GM19351 (cell line): ENCODE measurements around the gene MS4A1.
"Not testable (repeated sequence)": the region's sequence is repeated elsewhere in the genome, so short reads cannot be mapped to it uniquely, and the experiment has no call there.

Experiments
- ATAC-seq: cut with Tn5 transposase; IDR thresholded peaks from one replicate; pipeline ENCODE4 v1.9.1; 2021; ENCODE audit warnings: mild to moderate bottlenecking, moderate library complexity; ENCODE audit not compliant: unreplicated experiment

Gene MS4A1

DNA sequence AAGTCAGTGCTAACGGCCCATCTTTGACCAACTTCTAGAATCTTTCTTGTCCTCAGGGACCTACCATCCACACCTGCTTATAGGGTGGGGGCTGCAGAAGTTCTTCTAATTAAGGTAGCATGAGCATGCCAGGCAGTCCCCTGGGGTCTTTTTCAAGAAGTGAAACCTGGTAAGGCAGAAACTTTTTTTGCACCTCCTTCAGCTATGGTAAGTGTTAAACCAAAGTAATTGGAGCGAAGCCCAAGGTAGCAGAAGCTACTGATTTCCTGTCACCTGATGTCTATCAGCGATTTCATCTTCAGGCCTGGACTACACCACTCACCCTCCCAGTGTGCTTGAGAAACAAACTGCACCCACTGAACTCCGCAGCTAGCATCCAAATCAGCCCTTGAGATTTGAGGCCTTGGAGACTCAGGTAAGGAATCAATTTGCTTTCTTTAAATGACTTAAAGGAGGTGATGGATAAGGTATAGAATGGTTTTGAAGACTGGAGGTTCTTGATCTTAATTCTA, at the start of gene MS4A1:
Gene MS4A1 (plus strand): TSS at position 317 of the 512 bp plus-strand sequence. CDS start 6,528 bp downstream, outside the sequence.
- ATAC-seq, result peak; percentile 81

DNA sequence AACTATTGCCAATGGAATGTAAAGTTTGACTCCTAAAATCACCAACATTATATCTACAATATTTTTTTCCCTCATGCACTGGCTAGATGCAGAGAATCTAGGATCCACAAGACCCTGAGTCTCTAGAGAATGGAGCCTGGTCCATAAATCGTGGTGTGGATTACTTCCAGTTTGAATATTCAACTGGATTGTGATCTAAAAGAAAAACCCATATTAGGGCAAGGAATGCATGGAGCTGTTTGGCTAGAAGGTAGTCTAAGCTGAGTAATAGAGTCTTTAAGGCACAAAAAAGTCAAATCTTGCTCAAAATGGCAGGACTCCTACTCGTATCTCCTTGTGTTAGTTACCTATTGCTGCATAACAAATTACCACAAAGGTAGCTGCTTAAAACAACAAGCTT, 35.6 kb upstream of the MS4A1 start:
- ATAC-seq, result no peak

DNA sequence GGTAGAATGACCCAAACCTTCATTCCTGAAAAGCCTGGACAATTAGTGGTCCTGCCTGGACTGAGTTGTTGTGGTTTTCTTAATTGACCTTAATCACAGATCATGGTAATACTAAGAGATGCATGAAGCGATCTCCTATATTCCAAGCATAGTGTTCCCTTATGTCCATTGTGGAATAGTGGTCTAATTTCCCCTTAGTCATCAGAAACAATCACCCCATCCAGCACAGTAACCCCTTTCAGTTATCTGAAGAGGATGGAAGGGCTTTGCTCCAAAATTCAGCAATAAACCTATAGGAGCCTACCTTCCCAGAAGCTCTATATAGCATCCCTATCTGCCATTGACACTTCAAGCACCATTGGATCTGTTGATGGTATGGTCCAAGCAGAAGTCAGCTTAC, 33.0 kb upstream of the MS4A1 start:
- ATAC-seq, result no peak

DNA sequence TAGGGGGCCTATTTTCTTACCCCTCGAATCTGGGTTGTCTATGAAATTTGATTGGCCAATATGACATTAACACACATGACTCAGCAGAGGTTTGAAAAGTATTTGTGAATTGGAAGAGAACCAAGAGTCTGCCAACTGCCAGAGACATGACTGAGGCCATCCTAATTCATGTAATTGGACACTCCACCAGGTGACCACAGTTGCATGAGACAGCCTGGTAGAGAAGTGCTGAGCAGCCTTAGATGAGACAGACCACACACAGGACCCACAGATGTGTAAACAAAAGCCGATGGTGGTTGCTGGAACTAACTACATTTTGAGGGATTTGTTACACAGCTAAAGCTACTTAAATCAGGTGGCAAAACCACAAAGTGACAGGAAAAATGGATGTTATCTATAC, 27.1 kb upstream of the MS4A1 start:
- ATAC-seq, result no peak

DNA sequence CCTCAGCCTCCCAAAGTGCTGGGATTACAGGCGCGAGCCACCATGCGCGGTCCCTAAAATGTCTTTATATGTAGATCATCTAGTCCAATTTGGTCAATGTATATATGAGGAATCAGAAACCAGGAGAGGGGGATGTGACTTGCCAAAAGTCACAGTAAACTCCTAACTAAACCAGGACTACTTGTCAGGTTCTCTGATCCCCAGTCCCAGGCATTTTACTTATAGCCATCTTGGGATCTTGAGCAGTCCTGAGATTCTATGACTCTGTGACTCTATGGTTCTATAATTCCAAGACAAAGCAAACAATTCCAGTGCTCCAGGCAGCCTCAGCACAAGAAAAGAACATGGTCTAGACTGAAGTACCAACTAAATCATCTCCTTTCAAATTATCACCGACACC, 26.4 kb upstream of the MS4A1 start, which contains the start of gene MS4A5:
Gene MS4A5 (plus strand): TSS at position 301 of the 400 bp plus-strand sequence. CDS start 103 bp downstream, outside the sequence.
- ATAC-seq, result no peak

DNA sequence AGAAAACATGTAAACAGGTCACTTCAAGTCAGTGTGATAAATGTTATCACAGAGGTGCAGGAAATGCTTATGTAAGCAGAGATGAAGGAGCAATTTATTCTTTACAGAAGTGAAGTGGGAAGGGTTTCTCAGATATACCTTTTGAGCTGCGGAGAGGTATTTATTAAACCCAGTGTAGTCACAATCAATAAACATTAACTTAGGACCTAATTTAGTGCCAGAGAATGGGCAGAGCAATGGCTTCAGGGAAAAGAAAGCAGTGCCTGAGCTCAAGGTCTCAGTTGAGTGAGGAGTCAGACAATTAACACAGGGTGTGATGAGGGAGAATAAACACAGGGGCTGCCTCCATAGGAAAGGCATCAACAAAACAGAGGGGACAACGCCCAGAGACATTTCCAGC, 24.4 kb upstream of the MS4A1 start:
- ATAC-seq, result no peak

DNA sequence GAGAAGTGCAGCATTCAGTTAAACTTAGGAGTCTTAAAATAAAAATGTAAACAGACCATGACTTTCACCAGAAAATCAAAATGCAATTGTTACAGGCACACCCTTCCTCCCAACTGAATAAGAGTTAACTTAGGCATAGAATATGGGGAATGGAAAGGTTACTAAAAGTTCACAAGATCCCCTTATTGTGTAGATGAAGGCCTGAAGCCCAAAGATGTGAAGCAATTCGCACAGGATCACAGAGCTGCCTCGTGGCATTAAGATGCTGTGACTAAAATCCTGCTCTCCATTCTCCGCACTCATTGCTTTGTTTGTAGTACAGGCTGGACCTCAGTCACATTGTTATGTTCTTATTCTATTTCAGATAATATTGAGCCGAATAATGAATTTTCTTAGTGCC, 22.2 kb upstream of the MS4A1 start:
- no peak for ATAC-seq

DNA sequence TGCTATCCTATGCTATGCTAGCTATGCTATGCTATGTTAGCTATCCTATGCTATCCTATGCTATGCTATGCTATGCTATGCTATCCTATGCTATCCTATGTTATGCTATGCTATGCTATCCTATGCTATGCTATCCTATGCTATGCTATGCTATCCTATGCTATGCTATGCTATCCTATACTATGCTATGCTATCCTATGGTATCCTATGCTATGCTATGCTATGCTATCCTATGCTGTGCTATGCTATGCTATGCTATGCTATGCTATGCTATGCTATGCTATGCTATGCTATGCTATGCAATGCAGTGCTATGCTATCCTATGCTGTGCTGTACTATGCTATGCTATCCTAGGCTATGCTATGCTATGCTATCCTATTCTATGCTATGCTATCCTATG, 8.6 kb upstream of the MS4A1 start:
- ATAC-seq, result no peak

DNA sequence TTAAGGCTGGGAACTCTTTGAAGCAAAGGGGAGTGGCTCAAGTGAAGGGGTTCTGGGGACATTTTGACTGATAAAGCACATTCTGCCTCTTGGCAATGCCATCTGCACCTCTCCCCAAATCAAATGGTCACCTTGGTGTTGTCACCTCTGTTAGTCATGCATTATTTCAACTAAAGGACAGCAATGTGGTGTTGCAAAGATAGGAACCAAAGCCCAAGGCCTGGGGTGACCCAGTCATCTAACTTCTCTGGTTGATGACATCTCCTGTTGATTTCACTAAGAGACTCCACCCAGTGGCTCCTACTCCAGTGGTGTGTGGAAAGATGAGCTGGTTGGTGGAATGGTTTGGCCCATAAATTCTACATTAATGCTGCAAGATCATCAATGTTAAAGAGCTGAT, 7.8 kb upstream of the MS4A1 start:
- ATAC-seq, result no peak

DNA sequence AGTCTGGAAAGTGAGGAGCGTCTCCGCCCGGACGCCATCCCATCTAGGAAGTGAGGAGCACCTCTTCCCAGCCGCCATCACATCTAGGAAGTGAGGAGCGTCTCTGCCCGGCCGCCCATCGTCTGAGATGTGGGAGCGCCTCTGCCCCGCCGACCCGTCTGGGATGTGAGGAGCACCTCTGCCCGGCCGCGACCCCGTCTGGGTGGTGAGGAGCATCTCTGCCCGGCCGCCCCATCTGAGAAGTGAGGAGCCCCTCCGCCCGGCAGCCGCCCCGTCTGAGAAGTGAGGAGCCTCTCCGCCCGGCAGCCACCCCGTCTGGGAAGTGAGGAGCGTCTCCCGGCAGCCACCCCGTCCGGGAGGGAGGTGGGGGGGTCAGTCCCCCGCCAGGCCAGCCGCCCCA, 4.5 kb upstream of the MS4A1 start:
- not testable (repeated sequence) for ATAC-seq

DNA sequence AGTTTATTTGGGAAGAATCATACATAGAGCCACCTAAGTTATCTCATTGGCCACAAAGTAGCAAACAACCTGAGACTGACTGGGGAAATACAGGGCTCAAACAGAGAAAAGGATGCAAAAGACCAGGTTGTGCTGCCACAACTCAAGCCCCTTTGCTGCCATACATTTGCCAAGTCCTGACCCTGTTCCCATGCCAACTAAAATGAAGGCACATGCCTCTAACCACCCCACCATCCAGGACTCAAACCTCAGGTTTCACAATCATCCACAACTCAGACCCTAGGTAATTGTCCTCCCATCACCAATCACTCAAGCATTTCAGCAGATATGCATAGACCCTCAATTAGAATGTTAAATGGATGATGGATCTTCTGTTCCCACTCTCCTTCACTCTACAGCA, 1.4 kb upstream of the MS4A1 start:
- ATAC-seq, result no peak

DNA sequence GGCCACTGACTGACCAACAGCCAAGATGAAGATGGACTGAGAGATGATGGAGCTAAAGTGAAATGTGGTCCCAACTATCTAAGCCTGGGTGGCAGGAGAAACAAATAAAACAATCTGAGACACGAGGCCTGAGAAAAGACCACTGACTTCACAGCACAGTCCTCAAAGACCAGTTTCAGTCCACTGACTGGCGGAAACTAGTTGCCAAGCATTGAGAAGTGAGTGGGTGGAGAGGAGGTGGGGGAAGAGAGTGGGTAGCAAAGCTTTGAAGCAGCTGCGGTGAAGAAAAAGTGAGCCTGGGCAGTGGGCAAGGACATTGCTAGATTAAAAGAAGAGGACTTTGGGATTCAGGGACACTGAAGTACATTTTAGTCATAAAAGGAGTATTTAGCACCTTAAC, 1.9 kb downstream of the MS4A1 start:
- peak; percentile 31 for ATAC-seq

DNA sequence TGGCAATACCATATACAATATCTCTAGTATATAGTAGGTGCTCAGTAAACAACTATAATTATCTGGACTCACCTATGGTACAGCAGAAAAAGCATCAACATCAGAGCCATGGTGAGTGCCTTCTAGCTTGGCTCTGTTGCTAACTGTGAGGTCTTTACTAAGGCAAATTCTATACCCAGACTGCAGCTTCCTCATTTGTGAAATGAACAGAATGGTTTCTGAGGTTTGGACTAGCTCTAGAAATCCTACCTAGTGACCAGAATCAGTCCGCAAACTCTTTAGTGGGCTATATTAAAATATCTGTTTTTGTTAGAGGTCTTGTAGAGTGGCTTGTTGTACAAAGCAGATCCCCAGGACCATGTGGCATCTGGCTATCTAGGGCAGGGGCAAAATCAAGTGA, 3.7 kb downstream of the MS4A1 start:
- ATAC-seq, result no peak

DNA sequence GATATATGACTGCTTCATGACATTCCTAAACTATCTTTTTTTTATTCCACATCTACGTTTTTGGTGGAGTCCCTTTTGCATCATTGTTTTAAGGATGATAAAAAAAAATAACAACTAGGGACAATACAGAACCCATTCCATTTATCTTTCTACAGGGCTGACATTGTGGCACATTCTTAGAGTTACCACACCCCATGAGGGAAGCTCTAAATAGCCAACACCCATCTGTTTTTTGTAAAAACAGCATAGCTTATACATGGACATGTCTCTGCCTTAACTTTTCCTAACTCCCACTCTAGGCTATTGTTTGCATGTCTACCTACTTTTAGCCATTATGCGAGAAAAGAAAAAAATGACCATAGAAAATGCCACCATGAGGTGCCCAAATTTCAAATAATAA, 13.2 kb downstream of the MS4A1 start:
- ATAC-seq, result no peak

DNA sequence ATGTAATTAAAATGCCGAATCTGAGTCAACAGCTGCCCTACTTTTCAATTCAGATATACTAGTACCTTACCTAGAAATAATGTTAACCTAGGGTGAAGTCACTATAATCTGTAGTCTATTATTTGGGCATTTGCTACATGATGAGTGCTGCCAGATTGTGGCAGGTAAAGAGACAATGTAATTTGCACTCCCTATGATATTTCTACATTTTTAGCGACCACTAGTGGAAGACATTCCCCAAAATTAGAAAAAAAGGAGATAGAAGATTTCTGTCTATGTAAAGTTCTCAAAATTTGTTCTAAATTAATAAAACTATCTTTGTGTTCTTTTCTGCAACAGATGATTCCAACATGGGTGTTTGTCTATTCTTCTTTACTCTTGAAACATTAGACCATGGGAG, 14.1 kb downstream of the MS4A1 start:
- no peak for ATAC-seq

DNA sequence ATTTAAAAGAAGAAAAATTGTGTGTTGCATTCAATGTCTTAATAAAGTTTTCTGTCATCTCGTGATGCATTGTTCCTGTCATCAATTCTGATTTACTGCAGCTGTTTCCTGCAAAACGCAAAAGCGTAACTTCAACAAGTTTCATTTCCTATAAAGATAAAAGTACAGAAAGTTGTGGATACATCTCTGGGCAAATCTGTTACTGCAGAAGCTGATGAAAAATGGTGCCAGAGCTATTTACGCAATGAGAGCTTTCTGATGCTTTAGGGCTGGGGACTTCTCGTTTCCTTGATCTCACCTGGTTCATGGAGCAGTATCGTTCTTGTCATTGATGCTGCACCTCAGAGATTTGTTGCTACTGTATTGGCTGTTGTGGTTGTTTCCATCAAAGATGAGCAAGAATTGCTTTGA, 21.4 kb downstream of the MS4A1 start:
- ATAC-seq, result peak; percentile 70

DNA sequence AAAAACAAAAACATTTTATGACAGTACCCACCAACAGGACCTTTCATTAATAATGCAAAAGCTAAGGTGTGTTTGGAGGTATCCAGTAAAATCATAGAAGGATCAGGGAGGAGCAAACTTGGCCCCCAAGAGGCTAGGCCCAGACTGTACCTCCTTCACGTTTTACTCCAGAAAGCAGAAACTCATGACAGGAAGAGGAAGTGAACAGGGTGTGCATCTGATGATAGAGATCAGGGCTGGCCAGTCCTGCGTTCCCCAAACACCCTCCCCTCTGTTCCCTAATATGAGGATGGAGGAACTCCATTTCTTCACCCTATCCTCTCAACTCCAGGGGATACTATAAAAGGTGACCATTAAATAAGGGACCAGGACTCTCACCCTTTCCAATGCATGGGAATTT, 26.7 kb downstream of the MS4A1 start:
- peak; percentile 49 for ATAC-seq

DNA sequence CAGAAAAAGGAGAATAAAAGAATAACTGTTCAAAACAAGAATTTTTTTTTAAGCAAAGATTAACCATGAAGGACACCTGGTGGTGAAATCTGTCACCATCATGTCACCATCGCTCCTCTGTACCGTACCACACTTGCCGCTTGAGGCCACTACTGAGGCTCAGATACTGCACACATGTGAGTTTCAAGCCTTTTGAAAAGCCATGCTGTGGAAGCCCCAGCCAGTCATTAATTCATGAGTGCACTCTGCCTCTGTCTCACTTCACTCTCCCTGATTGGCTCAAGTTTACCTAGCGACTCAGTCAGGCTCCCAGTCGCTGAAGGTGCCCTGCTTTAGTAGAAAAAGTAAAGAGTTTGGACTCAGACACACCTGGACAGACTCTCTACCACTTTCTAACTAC, 30.3 kb downstream of the MS4A1 start:
- ATAC-seq, result peak; percentile 97

DNA sequence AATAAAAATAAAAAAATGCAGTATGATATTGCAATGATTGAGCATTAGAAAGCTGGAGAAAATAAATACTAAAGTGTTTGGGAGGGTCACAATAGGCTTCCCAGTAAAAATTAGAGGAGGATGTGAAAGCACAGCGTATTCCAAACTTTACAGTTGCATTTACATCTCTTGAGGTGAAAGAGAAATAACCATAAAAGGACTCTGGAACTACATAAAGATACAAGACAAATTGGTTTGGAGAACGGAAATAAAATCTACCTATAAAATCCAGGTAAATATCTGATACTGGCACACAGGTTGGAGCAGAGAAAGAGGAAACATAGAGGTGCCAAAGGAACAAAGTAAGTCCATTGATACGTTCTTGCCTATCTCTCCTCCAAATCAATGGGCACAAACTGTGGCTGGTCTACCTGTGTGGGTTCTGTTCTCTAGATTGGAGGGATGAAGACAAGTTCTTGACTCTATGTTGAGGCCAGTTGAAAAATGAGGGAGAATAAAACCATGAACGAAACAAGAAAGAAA, 36.9 kb downstream of the MS4A1 start, which contains the start of gene MS4A12:
Gene MS4A12 (plus strand): TSS at position 291 of the 522 bp plus-strand sequence. CDS start 4,541 bp downstream, outside the sequence.
- ATAC-seq, result no peak

DNA sequence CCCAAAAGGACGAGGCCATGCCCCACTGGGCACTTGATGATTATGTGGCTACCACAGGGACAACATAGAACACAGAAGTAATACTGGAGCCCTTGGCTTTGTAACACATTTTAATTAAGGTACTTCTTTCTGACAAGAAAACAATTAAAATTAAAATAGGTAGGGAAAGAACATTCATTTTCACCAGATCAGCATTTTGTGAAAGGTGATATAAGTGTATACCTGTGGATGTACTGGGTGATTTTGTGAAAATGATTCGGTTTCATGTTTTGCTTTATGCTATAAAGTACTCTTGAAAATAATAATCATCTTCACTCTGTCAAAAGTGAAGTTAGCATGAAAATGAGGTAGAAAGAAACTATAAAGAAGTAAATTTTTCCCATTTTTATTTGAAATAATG, 37.8 kb downstream of the MS4A1 start:
- ATAC-seq, result no peak

DNA sequence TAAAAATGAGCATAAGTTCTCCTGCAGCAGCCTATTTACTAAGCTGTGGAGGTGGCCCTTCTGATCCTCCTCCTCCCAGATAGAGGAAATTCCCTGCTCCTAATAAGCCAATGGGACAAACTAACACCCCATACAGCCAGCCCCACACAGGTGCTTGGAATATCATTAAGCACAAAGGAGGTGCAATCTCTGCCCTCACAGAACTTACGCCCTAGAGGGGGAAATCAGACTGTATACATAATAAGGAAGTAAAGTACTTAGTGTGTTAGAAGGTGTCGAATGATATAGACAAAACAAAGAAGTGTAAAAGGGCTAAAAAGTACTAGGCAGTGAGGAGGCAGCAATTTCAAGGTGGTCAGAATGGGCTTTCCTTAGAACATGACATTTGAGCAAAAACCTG, 42.8 kb downstream of the MS4A1 start:
- ATAC-seq, result no peak

DNA sequence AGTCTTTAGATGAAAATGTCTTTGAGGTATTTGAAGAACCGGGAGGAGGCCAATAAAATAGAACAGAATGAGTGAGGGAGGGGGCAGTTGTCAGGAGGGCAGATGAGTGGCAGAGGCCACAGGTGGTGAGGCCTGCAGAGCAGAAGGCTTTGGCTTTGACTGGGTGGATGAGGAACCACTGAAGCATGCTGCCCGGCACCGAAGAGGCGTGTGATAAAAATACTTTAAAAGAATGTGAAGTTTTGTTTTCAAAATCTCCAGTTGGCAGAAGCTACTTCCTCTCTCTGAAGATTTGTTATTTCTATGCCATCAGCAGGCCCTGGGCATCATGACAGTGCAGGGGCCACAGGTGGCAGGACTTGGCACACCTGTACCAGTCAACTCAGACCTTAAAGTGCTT, 43.2 kb downstream of the MS4A1 start:
- no peak for ATAC-seq

DNA sequence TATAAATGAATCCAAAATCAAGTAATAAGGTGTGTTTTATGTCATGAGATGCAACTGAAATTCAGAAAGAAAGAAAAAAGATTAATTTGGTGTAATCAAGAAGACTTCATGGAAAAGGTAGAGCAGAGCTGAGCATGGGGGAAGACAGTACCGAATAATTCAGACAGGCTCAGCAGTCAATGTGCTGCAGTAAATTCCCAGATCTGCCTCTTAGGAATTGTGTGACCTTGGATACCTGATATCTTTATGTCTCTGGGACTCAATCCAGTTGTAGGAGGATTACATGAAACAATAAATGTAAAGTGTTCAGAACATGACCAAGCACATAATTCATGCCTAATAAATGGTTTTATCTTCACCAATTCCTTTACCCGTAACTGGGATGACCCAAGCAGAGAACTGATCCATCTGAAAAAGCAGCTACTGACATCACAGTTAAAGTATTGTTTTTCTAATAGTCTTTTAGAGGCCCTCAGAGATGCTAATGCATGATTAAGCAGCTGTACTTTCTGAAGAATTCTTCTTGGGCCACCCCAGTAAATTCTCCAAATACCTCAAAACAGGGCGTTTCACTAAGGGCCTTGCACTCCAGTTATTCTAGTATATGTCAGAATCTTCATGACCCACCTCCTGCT, 44.7 kb downstream of the MS4A1 start:
- ATAC-seq, result no peak
